HepG2 (cell line): ENCODE data around the gene WNT3. TPM values are rescaled to one million over a fixed set of nuclear protein-coding genes. Genes with fewer than 3 reads are reported as not detected.

ENCODE experiments used
- DRAP1 ChIP-seq: IDR thresholded peaks from 2 replicates; pipeline ENCODE4 v1.6.1; 2016; ENCODE audit warnings: missing genetic modification reagents, missing compliant biosample characterization
- EZH2 ChIP-seq: conservative IDR thresholded peaks from 2 replicates; pipeline ENCODE4 v1.6.1; 2012; ENCODE audit warnings: mild to moderate bottlenecking, low read depth, low read length, moderate library complexity
- HES4 ChIP-seq: sonication (generic); formaldehyde crosslinking; IDR thresholded peaks from 2 replicates; pipeline ENCODE4 v1.9.0; 2021; ENCODE audit warnings: mild to moderate bottlenecking, missing genetic modification reagents, borderline replicate concordance
- HNRNPLL ChIP-seq: fragments of 200-400 bp; formaldehyde crosslinking; IDR thresholded peaks from 2 replicates; pipeline ENCODE4 v1.6.1; 2017; ENCODE audit warnings: mild to moderate bottlenecking, low read depth, low read length; ENCODE audit not compliant: poor library complexity, severe bottlenecking
- MAZ ChIP-seq, 2 experiments: sonication (generic) in 1 of 2; formaldehyde crosslinking in 1 of 2; IDR thresholded peaks; 2 replicates each; pipeline versions ENCODE4 v1.5.0 to v1.6.1; 2012 to 2020; ENCODE audit warnings: low read depth in 2 of 2, mild to moderate bottlenecking in 2 of 2, borderline replicate concordance in 1 of 2, improper control_type of control experiment in 1 of 2, low read length in 1 of 2, missing genetic modification reagents in 1 of 2, moderate library complexity in 1 of 2
- RNF219 ChIP-seq: sonication (generic); formaldehyde crosslinking; IDR thresholded peaks from 2 replicates; pipeline ENCODE4 v1.5.0; 2020; ENCODE audit warnings: mild to moderate bottlenecking, missing genetic modification reagents
- SMARCC2 ChIP-seq: fragments of 450-650 bp; IDR thresholded peaks from 2 replicates; pipeline ENCODE4 v1.6.1; 2017; ENCODE audit warnings: antibody characterized with exemption, mild to moderate bottlenecking
- SYNCRIP ChIP-seq: fragments of 200-400 bp; formaldehyde crosslinking; IDR thresholded peaks from 2 replicates; pipeline ENCODE4 v1.6.1; 2018; ENCODE audit warnings: mild to moderate bottlenecking, low read depth, low read length; ENCODE audit not compliant: insufficient read depth
- YY1 ChIP-seq: IDR thresholded peaks from 2 replicates; pipeline ENCODE4 v1.6.1; 2011; ENCODE audit warnings: low read length, low read depth, moderate library complexity, mild to moderate bottlenecking; ENCODE audit not compliant: insufficient read depth, insufficient replicate concordance
- ZNF280D ChIP-seq: sonication (generic); formaldehyde crosslinking; IDR thresholded peaks from 2 replicates; pipeline ENCODE4 v1.5.1; 2020; ENCODE audit warnings: mild to moderate bottlenecking, missing genetic modification reagents
- ZNF281 ChIP-seq: sonication (generic); formaldehyde crosslinking; IDR thresholded peaks from 2 replicates; pipeline ENCODE4 v1.4.0; 2020; ENCODE audit warnings: missing genetic modification reagents, borderline replicate concordance
- ZNF3 ChIP-seq: IDR thresholded peaks from 2 replicates; pipeline ENCODE4 v1.7.0; 2017; ENCODE audit warnings: inconsistent platforms
- ZNF512 ChIP-seq: sonication (generic); formaldehyde crosslinking; IDR thresholded peaks from 2 replicates; pipeline ENCODE4 v1.4.0; 2020; ENCODE audit warnings: mild to moderate bottlenecking, missing genetic modification reagents
- ZNF841 ChIP-seq: sonication (generic); formaldehyde crosslinking; IDR thresholded peaks from 2 replicates; pipeline ENCODE4 v1.8.1; 2023; ENCODE audit warnings: missing genetic modification reagents, borderline replicate concordance
- ZSCAN21 ChIP-seq: sonication (generic); formaldehyde crosslinking; IDR thresholded peaks from 2 replicates; pipeline ENCODE4 v1.8.0; 2022; ENCODE audit warnings: mild to moderate bottlenecking, missing genetic modification reagents, moderate library complexity, borderline replicate concordance
- polyA plus RNA-seq, 8 experiments: library from polyadenylated mRNA; depleted of rRNA in 3 of 8; stranded (reverse) in 7 of 8; unstranded in 1 of 8; fragments of >200 nt; fragmentation: Illumina TruSeq in 4 of 8; extraction: Trizol in 4 of 8; gene quantifications; 2 replicates each; pipeline versions ENCODE4 v1.2.1 to v1.2.3, GENCODE V29; 2011 to 2016; ENCODE audit warnings: low read depth in 4 of 8, missing spikeins in 1 of 8, mixed read lengths in 1 of 8; ENCODE audit not compliant: insufficient read depth in 1 of 8
- total RNA-seq, 5 experiments: library from RNA; depleted of rRNA; stranded (reverse); fragments of >200 nt; fragmentation: Illumina TruSeq; extraction: Trizol; gene quantifications; 2 replicates each; pipeline ENCODE4 v1.2.3, GENCODE V29; 2016; ENCODE audit warnings: low read depth in 1 of 5

Gene WNT3
- total and polyA plus RNA-seq, 2 of the 13 experiments (the other 11 are each of a cell fraction or from before 2014, with no cell fraction given), result 8.5 to 10.3 TPM

GRCh38 chr17:46851029-46851741 is 32.7 kb upstream of the WNT3 start, which contains the start of gene WNT9B (continued):
- TF ChIP-seq ZNF280D (0 out of 2 replicates have a peak, but pooled peaks have one; percentile 38), DRAP1 (CRISPR knock-in tag) (peak; percentile 51), ZNF3 (no peak), ZNF841 (CRISPR knock-in tag) (no peak), EZH2 (no peak), SMARCC2 (no peak), YY1 (peak; percentile 10), HES4 (CRISPR knock-in tag) (no peak), SYNCRIP (no peak), ZNF512 (no peak), ZNF281 (peak; percentile 7; the same call in 1 of the 2 replicates), RNF219 (CRISPR knock-in tag) (no peak), ZSCAN21 (CRISPR knock-in tag) (no peak), HNRNPLL (peak; percentile 27), MAZ (IDR thresholded peaks at IDR 0.05; ENCODE audit: borderline replicate concordance, low read depth, low read length) (peak; percentile 55; the same call in 1 of the 2 replicates), MAZ (CRISPR knock-in tag; IDR thresholded peaks at IDR 0.05; ENCODE audit: low read depth) (peak; percentile 70; the same call in 1 of the 2 replicates)
